ENCODE results near the gene MAP3K7CL.

The MAP3K7CL gene

GRCh38 chr21:29121759-29122158 is 8.7 kb upstream of the MAP3K7CL start:
- DNase-seq, result no peak
- peaks cover 5% of the 10 kb centered on the region for H3K4me1 ChIP-seq (ENCODE audit: control insufficient read depth, insufficient read depth, low read depth, low read length)
- no peaks in the 10 kb centered on the region for H3K27me3 ChIP-seq (ENCODE audit: control insufficient read depth in 1 of 2, insufficient read depth in 1 of 2, low read length in 2 of 2)
- no peak overlapping the region for H4K8ac ChIP-seq (ENCODE audit: low read length)
- no peak overlapping the region for H2BK12ac ChIP-seq (ENCODE audit: low read length in 2 of 2)
- no peak overlapping the region for H3K18ac ChIP-seq (ENCODE audit: low read depth in 1 of 2, low read length in 2 of 2)
- no peak overlapping the region for H3K23ac ChIP-seq (ENCODE audit: low read length in 2 of 2)
- no peaks in the 10 kb centered on the region for H3K79me1 ChIP-seq (replicated peaks; ENCODE audit: low read length, poor library complexity, severe bottlenecking)
- H2BK120ac ChIP-seq (ENCODE audit: low read depth, low read length), result no peak overlapping the region
- H2BK15ac ChIP-seq (ENCODE audit: low read depth, poor library complexity, severe bottlenecking), result no peak overlapping the region
- H3K4me3 ChIP-seq (ENCODE audit: insufficient read depth in 1 of 2, low read depth in 1 of 2, low read length in 2 of 2), result no peak overlapping the region
- H3K27ac ChIP-seq (ENCODE audit: low read length, poor library complexity, severe bottlenecking), result no peak overlapping the region
- H2AFZ ChIP-seq (ENCODE audit: low read depth, low read length), result no peak overlapping the region
- H3K9me3 ChIP-seq (ENCODE audit: control insufficient read depth, low read length), result no peaks in the 10 kb centered on the region
- no peaks in the 10 kb centered on the region for H3K36me3 ChIP-seq (ENCODE audit: control insufficient read depth in 1 of 2, insufficient read depth in 2 of 2, low read depth in 1 of 2, low read length in 2 of 2)
- WGBS, result 100% methylated on average over 1 of the region's 1 CpG
- no peak overlapping the region for H4K91ac ChIP-seq (ENCODE audit: low read length)
- no peak overlapping the region for H3K14ac ChIP-seq (ENCODE audit: low read length in 2 of 2)
- no peak overlapping the region for H3K4me2 ChIP-seq (ENCODE audit: low read length, poor library complexity, severe bottlenecking)
- H2AK5ac ChIP-seq (ENCODE audit: low read length, severe bottlenecking), result no peak overlapping the region
- H2BK5ac ChIP-seq (ENCODE audit: low read depth, low read length, poor library complexity, severe bottlenecking), result no peak overlapping the region
- H3K9ac ChIP-seq (ENCODE audit: low read length), result no peak overlapping the region
- no peak overlapping the region for H3K4ac ChIP-seq (ENCODE audit: low read depth in 1 of 2, low read length in 2 of 2)

GRCh38 chr21:29124645-29125044 is 5.8 kb upstream of the MAP3K7CL start:
- no peak overlapping the region for H3K23ac ChIP-seq (ENCODE audit: low read length in 2 of 2)

GRCh38 chr21:29125191-29125590 is 5.3 kb upstream of the MAP3K7CL start:
- H3K4ac ChIP-seq (ENCODE audit: low read depth in 1 of 2, low read length in 2 of 2), result no peak overlapping the region

More at GRCh38 chr21:29124645-29125044, 5.8 kb upstream of the MAP3K7CL start:
- Histone ChIP-seq H3K18ac (ENCODE audit: low read depth in 1 of 2, low read length in 2 of 2) (no peak overlapping the region), H3K27ac (ENCODE audit: low read length, poor library complexity, severe bottlenecking) (no peak overlapping the region), H3K4me3 (ENCODE audit: insufficient read depth in 1 of 2, low read depth in 1 of 2, low read length in 2 of 2) (no peak overlapping the region), H3K36me3 (ENCODE audit: control insufficient read depth in 1 of 2, insufficient read depth in 2 of 2, low read depth in 1 of 2, low read length in 2 of 2) (no peaks in the 10 kb centered on the region), H2BK15ac (ENCODE audit: low read depth, poor library complexity, severe bottlenecking) (no peak overlapping the region), H3K14ac (ENCODE audit: low read length in 2 of 2) (no peak overlapping the region), H2BK12ac (ENCODE audit: low read length in 2 of 2) (no peak overlapping the region), H3K4ac (ENCODE audit: low read depth in 1 of 2, low read length in 2 of 2) (no peak overlapping the region), H4K8ac (ENCODE audit: low read length) (no peak overlapping the region), H2BK5ac (ENCODE audit: low read depth, low read length, poor library complexity, severe bottlenecking) (no peak overlapping the region), H3K79me1 (replicated peaks; ENCODE audit: low read length, poor library complexity, severe bottlenecking) (no peaks in the 10 kb centered on the region), H3K9me3 (ENCODE audit: control insufficient read depth, low read length) (no peaks in the 10 kb centered on the region), H2AFZ (ENCODE audit: low read depth, low read length) (no peak overlapping the region), H3K4me1 (ENCODE audit: control insufficient read depth, insufficient read depth, low read depth, low read length) (peaks cover 5% of the 10 kb centered on the region), H2BK120ac (ENCODE audit: low read depth, low read length) (no peak overlapping the region), H4K91ac (ENCODE audit: low read length) (no peak overlapping the region), H2AK5ac (ENCODE audit: low read length, severe bottlenecking) (no peak overlapping the region), H3K9ac (ENCODE audit: low read length) (no peak overlapping the region), H3K27me3 (ENCODE audit: control insufficient read depth in 1 of 2, insufficient read depth in 1 of 2, low read length in 2 of 2) (no peaks in the 10 kb centered on the region), H3K4me2 (ENCODE audit: low read length, poor library complexity, severe bottlenecking) (no peak overlapping the region)
- DNase-seq, result no peak

DNA sequence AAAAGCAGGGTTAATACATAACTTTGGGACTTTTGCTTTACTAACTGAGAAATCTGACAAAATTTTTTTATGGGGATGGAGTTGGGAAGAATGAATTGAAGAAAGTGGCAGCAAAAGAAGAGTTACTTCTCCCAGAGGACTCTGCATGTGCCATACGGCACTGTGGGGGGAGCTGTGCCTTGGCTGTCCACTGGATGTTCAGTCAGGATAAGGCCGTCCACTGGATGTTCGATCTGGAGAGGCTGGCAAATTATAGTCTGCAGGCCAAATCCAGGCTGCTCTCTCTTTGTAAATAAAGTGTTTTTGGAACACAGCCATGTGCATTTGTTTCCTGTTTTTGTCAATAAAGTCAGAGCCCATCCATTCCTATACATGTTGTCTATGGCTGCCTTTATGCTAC is 4.5 kb upstream of the MAP3K7CL start:
- H3K4me2 ChIP-seq (ENCODE audit: low read length, poor library complexity, severe bottlenecking), result no peak overlapping the region
- no peaks in the 10 kb centered on the region for H3K9me3 ChIP-seq (ENCODE audit: control insufficient read depth, low read length)
- peaks cover 9% of the 10 kb centered on the region for H3K4me1 ChIP-seq (ENCODE audit: control insufficient read depth, insufficient read depth, low read depth, low read length)
- H2BK120ac ChIP-seq (ENCODE audit: low read depth, low read length), result no peak overlapping the region
- H2BK15ac ChIP-seq (ENCODE audit: low read depth, poor library complexity, severe bottlenecking), result no peak overlapping the region
- no peak overlapping the region for H3K4me3 ChIP-seq (ENCODE audit: insufficient read depth in 1 of 2, low read depth in 1 of 2, low read length in 2 of 2)
- H3K27ac ChIP-seq (ENCODE audit: low read length, poor library complexity, severe bottlenecking), result no peak overlapping the region
- 96% methylated on average over 3 of the region's 3 CpGs for WGBS
- no peak overlapping the region for H4K8ac ChIP-seq (ENCODE audit: low read length)
- H2BK12ac ChIP-seq (ENCODE audit: low read length in 2 of 2), result no peak overlapping the region
- no peaks in the 10 kb centered on the region for H3K79me1 ChIP-seq (replicated peaks; ENCODE audit: low read length, poor library complexity, severe bottlenecking)
- no peak overlapping the region for H3K9ac ChIP-seq (ENCODE audit: low read length)
- H2BK5ac ChIP-seq (ENCODE audit: low read depth, low read length, poor library complexity, severe bottlenecking), result peak overlapping the region; percentile 24
- H2AFZ ChIP-seq (ENCODE audit: low read depth, low read length), result no peak overlapping the region
- H3K4ac ChIP-seq (ENCODE audit: low read depth in 1 of 2, low read length in 2 of 2), result no peak overlapping the region
- no peak overlapping the region for H3K23ac ChIP-seq (ENCODE audit: low read length in 2 of 2)
- peak overlapping the region in 1 of 2 experiments; percentile 28 for H3K18ac ChIP-seq (ENCODE audit: low read depth in 1 of 2, low read length in 2 of 2)
- no peak overlapping the region for H3K14ac ChIP-seq (ENCODE audit: low read length in 2 of 2)
- no peak for DNase-seq
- H2AK5ac ChIP-seq (ENCODE audit: low read length, severe bottlenecking), result peak overlapping the region; percentile 74
- no peaks in the 10 kb centered on the region for H3K27me3 ChIP-seq (ENCODE audit: control insufficient read depth in 1 of 2, insufficient read depth in 1 of 2, low read length in 2 of 2)
- no peak overlapping the region for H4K91ac ChIP-seq (ENCODE audit: low read length)
- H3K36me3 ChIP-seq (ENCODE audit: control insufficient read depth in 1 of 2, insufficient read depth in 2 of 2, low read depth in 1 of 2, low read length in 2 of 2), result no peaks in the 10 kb centered on the region

More at GRCh38 chr21:29125191-29125590, 5.3 kb upstream of the MAP3K7CL start:
- Histone ChIP-seq H3K18ac (ENCODE audit: low read depth in 1 of 2, low read length in 2 of 2) (no peak overlapping the region), H3K4me3 (ENCODE audit: insufficient read depth in 1 of 2, low read depth in 1 of 2, low read length in 2 of 2) (no peak overlapping the region), H3K4me1 (ENCODE audit: control insufficient read depth, insufficient read depth, low read depth, low read length) (peaks cover 5% of the 10 kb centered on the region), H2AFZ (ENCODE audit: low read depth, low read length) (no peak overlapping the region), H3K79me1 (replicated peaks; ENCODE audit: low read length, poor library complexity, severe bottlenecking) (no peaks in the 10 kb centered on the region), H2BK12ac (ENCODE audit: low read length in 2 of 2) (no peak overlapping the region), H4K91ac (ENCODE audit: low read length) (no peak overlapping the region), H3K9me3 (ENCODE audit: control insufficient read depth, low read length) (no peaks in the 10 kb centered on the region), H2BK120ac (ENCODE audit: low read depth, low read length) (no peak overlapping the region), H3K9ac (ENCODE audit: low read length) (no peak overlapping the region), H3K4me2 (ENCODE audit: low read length, poor library complexity, severe bottlenecking) (no peak overlapping the region), H2BK15ac (ENCODE audit: low read depth, poor library complexity, severe bottlenecking) (no peak overlapping the region), H2BK5ac (ENCODE audit: low read depth, low read length, poor library complexity, severe bottlenecking) (no peak overlapping the region), H3K27me3 (ENCODE audit: control insufficient read depth in 1 of 2, insufficient read depth in 1 of 2, low read length in 2 of 2) (no peaks in the 10 kb centered on the region), H2AK5ac (ENCODE audit: low read length, severe bottlenecking) (no peak overlapping the region), H3K23ac (ENCODE audit: low read length in 2 of 2) (no peak overlapping the region), H3K27ac (ENCODE audit: low read length, poor library complexity, severe bottlenecking) (no peak overlapping the region), H3K36me3 (ENCODE audit: control insufficient read depth in 1 of 2, insufficient read depth in 2 of 2, low read depth in 1 of 2, low read length in 2 of 2) (no peaks in the 10 kb centered on the region), H4K8ac (ENCODE audit: low read length) (no peak overlapping the region), H3K14ac (ENCODE audit: low read length in 2 of 2) (no peak overlapping the region)
- no peak for DNase-seq
- 86% methylated on average over 1 of the region's 1 CpG for WGBS

Data from mesenchymal stem cell (in vitro differentiated cells and primary cell).